Ishikawa (cell line): Measurements from ENCODE around the gene ACER3.

Experiments
- CEBPB ChIP-seq: IDR thresholded peaks from 2 replicates; pipeline ENCODE4 v1.6.1; 2012
- CREB1 ChIP-seq: IDR thresholded peaks from 2 replicates; pipeline ENCODE4 v1.6.1; 2012; ENCODE audit warnings: low read depth
- EP300 ChIP-seq: IDR thresholded peaks from 2 replicates; pipeline ENCODE4 v1.6.1; 2012; ENCODE audit warnings: borderline replicate concordance
- FOXM1 ChIP-seq: IDR thresholded peaks from 2 replicates; pipeline ENCODE4 v1.6.1; 2012; ENCODE audit warnings: low read depth, borderline replicate concordance
- RAD21 ChIP-seq: IDR thresholded peaks from 2 replicates; pipeline ENCODE4 v1.6.1; 2012; ENCODE audit warnings: low read depth
- TAF1 ChIP-seq: IDR thresholded peaks from 2 replicates; pipeline ENCODE4 v1.6.1; 2012; ENCODE audit warnings: low read depth, mild to moderate bottlenecking
- TCF12 ChIP-seq: IDR thresholded peaks from 2 replicates; pipeline ENCODE4 v1.6.1; 2012; ENCODE audit warnings: low read depth
- TEAD4 ChIP-seq: IDR thresholded peaks from 2 replicates; pipeline ENCODE4 v1.6.1; 2012
- YY1 ChIP-seq: IDR thresholded peaks from 2 replicates; pipeline ENCODE4 v1.6.1; 2012; ENCODE audit warnings: low read depth

- TF ChIP-seq TAF1 (no peak), RAD21 (no peak), YY1 (no peak), CEBPB (no peak), TCF12 (no peak), EP300 (no peak), TEAD4 (no peak), CREB1 (no peak), FOXM1 (no peak)
Measured at GRCh38 chr11:76837696-76838677, 22.7 kb upstream of the ACER3 start.
